Measurements from ENCODE around the gene LINC01488.

LINC01488 gene

GRCh38 chr11:69510471-69511357, 29.3 kb downstream of the LINC01488 start:
- H3K27ac ChIP-seq (ENCODE audit: low read depth, low read length), result no peak overlapping the region
- H3K27me3 ChIP-seq (ENCODE audit: control insufficient read depth, low read length), result no peaks in the 10 kb centered on the region
- no peaks in the 10 kb centered on the region for H4K20me1 ChIP-seq (ENCODE audit: control insufficient read depth, insufficient read depth, low read depth, low read length)
- no peaks in the 10 kb centered on the region for H3K79me2 ChIP-seq (ENCODE audit: control insufficient read depth, low read length)
- H3K4me1 ChIP-seq (ENCODE audit: control insufficient read depth, low read length), result no peaks in the 10 kb centered on the region
- no peak overlapping the region for H3K4me2 ChIP-seq (ENCODE audit: low read length)
- no peaks in the 10 kb centered on the region for H3K9me3 ChIP-seq (ENCODE audit: control insufficient read depth, insufficient read depth, low read length)
- no peak overlapping the region for H3K4me3 ChIP-seq (ENCODE audit: low read length)
- H3K36me3 ChIP-seq (ENCODE audit: control insufficient read depth, low read length), result no peaks in the 10 kb centered on the region
- TF ChIP-seq EZH2phosphoT487 (IDR thresholded peaks at IDR 0.05; ENCODE audit: borderline replicate concordance, low read length) (no peak), CTCF (IDR thresholded peaks at IDR 0.05; ENCODE audit: low read depth, low read length, poor library complexity, severe bottlenecking) (no peak)
- H3F3A ChIP-seq (ENCODE audit: control insufficient read depth, insufficient read depth), result no peaks in the 10 kb centered on the region
- H3K9me2 ChIP-seq (replicated peaks; ENCODE audit: control insufficient read depth, low read length), result no peaks in the 10 kb centered on the region

- no peak overlapping the region for H3K4me2 ChIP-seq (ENCODE audit: low read length)
- H3K4me3 ChIP-seq (ENCODE audit: low read length), result no peak overlapping the region
- H3K27me3 ChIP-seq (ENCODE audit: control insufficient read depth, low read length), result no peaks in the 10 kb centered on the region
- no peak overlapping the region for H3K27ac ChIP-seq (ENCODE audit: low read depth, low read length)
- no peaks in the 10 kb centered on the region for H3F3A ChIP-seq (ENCODE audit: control insufficient read depth, insufficient read depth)
- no peaks in the 10 kb centered on the region for H3K9me2 ChIP-seq (replicated peaks; ENCODE audit: control insufficient read depth, low read length)
- no peaks in the 10 kb centered on the region for H3K9me3 ChIP-seq (ENCODE audit: control insufficient read depth, insufficient read depth, low read length)
- H4K20me1 ChIP-seq (ENCODE audit: control insufficient read depth, insufficient read depth, low read depth, low read length), result no peaks in the 10 kb centered on the region
- H3K36me3 ChIP-seq (ENCODE audit: control insufficient read depth, low read length), result no peaks in the 10 kb centered on the region
- TF ChIP-seq EZH2phosphoT487 (IDR thresholded peaks at IDR 0.05; ENCODE audit: borderline replicate concordance, low read length) (no peak), CTCF (IDR thresholded peaks at IDR 0.05; ENCODE audit: low read depth, low read length, poor library complexity, severe bottlenecking) (no peak)
- H3K79me2 ChIP-seq (ENCODE audit: control insufficient read depth, low read length), result no peaks in the 10 kb centered on the region
- no peaks in the 10 kb centered on the region for H3K4me1 ChIP-seq (ENCODE audit: control insufficient read depth, low read length)
These were observed 30.0 kb downstream of the LINC01488 start for GRCh38 chr11:69511358-69512055.

GRCh38 chr11:69512136-69512535, 30.7 kb downstream of the LINC01488 start:
- H3K36me3 ChIP-seq (ENCODE audit: control insufficient read depth, low read length), result no peaks in the 10 kb centered on the region
- H3K27ac ChIP-seq (ENCODE audit: low read depth, low read length), result no peak overlapping the region
- H3F3A ChIP-seq (ENCODE audit: control insufficient read depth, insufficient read depth), result no peaks in the 10 kb centered on the region
- no peaks in the 10 kb centered on the region for H3K27me3 ChIP-seq (ENCODE audit: control insufficient read depth, low read length)
- H3K9me2 ChIP-seq (replicated peaks; ENCODE audit: control insufficient read depth, low read length), result no peaks in the 10 kb centered on the region
- no peaks in the 10 kb centered on the region for H3K79me2 ChIP-seq (ENCODE audit: control insufficient read depth, low read length)
- H3K4me3 ChIP-seq (ENCODE audit: low read length), result no peak overlapping the region
- no peak overlapping the region for H3K4me2 ChIP-seq (ENCODE audit: low read length)
- no peak for TF ChIP-seq EZH2phosphoT487 (IDR thresholded peaks at IDR 0.05; ENCODE audit: borderline replicate concordance, low read length)
- TF ChIP-seq CTCF (IDR thresholded peaks at IDR 0.05; ENCODE audit: low read depth, low read length, poor library complexity, severe bottlenecking), result no peak
- no peaks in the 10 kb centered on the region for H3K4me1 ChIP-seq (ENCODE audit: control insufficient read depth, low read length)
- H3K9me3 ChIP-seq (ENCODE audit: control insufficient read depth, insufficient read depth, low read length), result no peaks in the 10 kb centered on the region
- no peaks in the 10 kb centered on the region for H4K20me1 ChIP-seq (ENCODE audit: control insufficient read depth, insufficient read depth, low read depth, low read length)

All from DOHH2 (cell line).